Breast epithelium (tissue), 3 donors: ENCODE data around the gene MBOAT2.

ENCODE experiments used
- POLR2A ChIP-seq: fragments of 450-650 bp; IDR thresholded peaks from one replicate; pipeline ENCODE4 v1.6.1; 2016; ENCODE audit warnings: antibody characterized with exemption, mild to moderate bottlenecking, moderate library complexity
- POLR2AphosphoS5 ChIP-seq, 3 donors: sonication (generic); formaldehyde crosslinking; IDR thresholded peaks; one replicate each; pipeline ENCODE4 v1.6.1; 2017; ENCODE audit warnings: antibody characterized with exemption in 3 of 3
- TF ChIP-seq, protein P1 (sequence below), 3 donors: fragments of 450-650 bp; IDR thresholded peaks; one replicate each; pipeline ENCODE4 v1.5.1; 2016 to 2017; ENCODE audit warnings: antibody characterized with exemption in 3 of 3, mild to moderate bottlenecking in 3 of 3, moderate library complexity in 3 of 3

DNA sequence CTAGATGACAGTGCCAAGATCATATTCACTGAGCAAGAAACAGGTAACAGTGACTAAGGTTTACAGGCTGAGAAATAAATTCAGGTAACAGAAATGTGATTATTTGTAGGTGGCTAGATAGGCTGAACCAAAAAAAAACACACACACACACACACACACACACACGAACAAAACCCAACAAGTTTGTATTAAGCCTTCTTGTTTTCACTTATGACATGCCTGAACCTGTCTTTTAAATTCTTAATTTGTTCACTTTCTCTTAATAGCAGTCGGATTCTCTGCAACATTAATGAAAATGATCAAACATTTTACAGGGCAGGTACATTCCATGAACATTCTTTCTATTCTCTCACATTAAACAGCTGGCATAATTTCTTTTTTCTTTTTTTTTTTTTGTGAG is 147.3 kb downstream of the MBOAT2 start:
- TF ChIP-seq, protein P1, sequence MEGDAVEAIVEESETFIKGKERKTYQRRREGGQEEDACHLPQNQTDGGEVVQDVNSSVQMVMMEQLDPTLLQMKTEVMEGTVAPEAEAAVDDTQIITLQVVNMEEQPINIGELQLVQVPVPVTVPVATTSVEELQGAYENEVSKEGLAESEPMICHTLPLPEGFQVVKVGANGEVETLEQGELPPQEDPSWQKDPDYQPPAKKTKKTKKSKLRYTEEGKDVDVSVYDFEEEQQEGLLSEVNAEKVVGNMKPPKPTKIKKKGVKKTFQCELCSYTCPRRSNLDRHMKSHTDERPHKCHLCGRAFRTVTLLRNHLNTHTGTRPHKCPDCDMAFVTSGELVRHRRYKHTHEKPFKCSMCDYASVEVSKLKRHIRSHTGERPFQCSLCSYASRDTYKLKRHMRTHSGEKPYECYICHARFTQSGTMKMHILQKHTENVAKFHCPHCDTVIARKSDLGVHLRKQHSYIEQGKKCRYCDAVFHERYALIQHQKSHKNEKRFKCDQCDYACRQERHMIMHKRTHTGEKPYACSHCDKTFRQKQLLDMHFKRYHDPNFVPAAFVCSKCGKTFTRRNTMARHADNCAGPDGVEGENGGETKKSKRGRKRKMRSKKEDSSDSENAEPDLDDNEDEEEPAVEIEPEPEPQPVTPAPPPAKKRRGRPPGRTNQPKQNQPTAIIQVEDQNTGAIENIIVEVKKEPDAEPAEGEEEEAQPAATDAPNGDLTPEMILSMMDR (IDR thresholded peaks at IDR 0.05): no peak
- TF ChIP-seq POLR2AphosphoS5 (IDR thresholded peaks at IDR 0.05) (no peak), POLR2A (no peak)
